Activated CD4-positive, alpha-beta T cell treated with anti-CD3 and anti-CD28 coated beads, Interleukin-2, amount 50 U/mL, for 24 hours (primary cell): Measurements from ENCODE around the gene LTF.
"Not testable (repeated sequence)": the region's sequence is repeated elsewhere in the genome, so short reads cannot be mapped to it uniquely, and the experiment has no call there.

ENCODE experiments used
- DNase-seq, 2 donors: peaks; one replicate each; pipeline ENCODE4 v3.0.0-alpha.2; 2020; ENCODE audit warnings: low read depth in 1 of 2, low spot score in 1 of 2

LTF gene

DNA sequence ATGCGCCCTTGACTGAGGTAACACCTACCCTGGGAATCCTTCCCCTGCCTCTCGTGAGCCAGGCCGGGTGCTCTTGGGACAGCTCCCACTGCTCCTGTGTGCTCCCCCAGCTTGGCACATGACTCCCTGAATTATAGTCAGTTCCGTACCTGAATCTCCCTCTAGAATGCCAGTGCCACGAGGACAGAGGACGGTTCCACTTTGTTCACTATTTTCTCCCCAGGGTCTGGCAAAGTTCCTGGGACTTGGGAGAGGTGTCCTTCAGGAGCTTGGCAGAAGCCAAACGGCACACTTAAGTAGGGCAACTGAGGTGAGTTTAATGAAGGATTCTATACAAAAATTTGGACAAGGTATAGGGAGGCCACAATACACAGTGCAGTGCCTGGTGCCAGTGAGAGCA is 67.6 kb downstream of the LTF start:
- no peak for DNase-seq

DNA sequence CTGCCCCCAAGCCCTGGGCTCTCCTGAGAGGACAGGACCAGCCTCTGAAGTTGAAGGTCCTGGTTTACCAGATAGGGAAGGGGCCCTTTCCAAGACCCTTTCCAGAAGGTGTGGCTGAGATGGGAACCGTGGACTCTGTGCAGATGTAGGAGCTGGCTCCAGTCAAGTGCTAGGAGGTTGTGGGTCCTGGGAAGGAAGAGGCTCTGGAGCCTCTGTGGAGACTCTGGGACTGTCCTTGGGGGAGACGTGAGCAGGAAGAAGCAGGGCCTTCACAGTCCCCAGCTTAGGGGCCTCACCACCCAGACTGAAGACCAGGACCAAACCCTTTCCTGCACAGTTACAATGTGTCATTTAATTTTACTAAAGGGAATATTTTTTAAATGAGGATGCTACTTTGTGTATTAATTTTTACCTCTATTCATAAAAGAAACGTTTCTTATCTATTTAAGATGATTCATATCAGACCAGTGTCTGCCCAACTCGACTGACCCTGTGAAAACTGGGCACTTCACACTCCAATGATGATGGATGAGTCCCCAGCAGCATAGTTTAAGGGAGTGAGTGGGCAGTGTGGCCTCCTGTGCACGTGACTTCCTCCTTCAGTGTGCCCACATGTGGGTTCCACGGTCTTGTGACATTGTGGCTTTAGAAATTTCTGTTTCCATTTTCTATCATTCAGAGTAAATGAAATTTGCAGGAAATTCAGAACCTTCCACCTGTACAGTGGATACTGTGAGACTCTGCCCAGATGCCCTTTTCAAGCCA is 68.8 kb downstream of the LTF start:
- DNase-seq = no peak

DNA sequence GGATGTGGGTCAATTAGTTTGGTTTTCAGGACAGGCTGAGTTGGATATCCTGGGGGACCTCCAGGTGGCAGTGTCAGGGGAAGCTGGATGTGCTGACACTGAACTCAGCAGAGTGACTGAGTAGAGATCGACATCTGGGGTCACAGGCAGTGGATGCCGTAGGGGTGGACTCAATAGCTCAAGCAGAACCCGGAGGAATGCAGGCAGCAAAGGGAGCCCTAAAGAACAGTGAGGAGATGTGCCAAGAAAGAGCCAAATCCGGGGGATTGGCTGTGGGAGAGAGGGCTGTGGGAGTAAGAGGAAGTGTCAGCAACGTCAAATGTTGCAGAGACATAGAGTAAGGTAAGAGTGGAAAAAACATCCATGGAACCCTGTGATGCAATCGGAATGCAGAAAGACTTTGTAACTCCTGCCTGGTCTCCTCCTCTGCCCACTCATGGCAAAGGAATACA is 69.5 kb downstream of the LTF start:
- DNase-seq = no peak

DNA sequence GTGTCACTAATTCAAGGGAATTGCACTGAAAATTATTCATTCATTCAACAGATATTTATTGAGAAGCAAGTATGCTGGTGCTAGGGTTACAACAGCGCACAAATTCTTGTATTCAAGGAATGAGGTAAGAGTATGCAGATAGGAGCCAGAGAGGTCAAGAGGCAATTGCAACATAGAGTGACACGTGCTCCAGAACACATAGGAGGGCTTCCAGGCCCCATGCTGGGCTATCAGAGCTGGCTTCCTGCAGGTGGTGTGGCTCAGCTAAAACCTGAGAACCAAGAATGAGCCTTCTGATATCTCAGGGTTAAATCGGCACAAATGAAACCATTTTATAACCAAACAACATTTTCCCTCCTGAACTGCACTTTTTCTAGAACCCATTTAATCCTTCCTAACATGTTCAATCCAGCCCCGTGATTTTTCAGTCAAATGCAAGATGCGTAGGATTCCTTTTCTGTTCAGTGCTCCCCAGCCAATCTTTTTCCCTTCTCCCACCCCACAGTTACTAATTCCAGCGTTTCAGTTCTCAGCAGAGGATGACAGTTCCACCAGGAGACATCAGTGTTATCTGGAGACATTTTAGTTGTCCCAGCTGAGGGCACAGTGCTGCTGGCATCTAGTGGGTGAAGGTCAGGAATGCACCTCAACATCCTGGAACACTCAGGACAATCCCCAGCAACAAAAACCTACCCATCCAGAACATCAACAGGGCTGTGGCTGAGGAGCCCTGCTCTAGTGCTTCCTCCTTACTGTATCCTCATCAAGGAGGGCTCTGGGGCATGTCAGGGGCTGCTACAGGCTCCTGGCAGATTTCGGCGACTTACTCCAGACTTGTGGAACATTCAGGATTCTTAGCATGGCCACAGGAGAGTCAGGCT is 70.9 kb downstream of the LTF start:
- no peak for DNase-seq

DNA sequence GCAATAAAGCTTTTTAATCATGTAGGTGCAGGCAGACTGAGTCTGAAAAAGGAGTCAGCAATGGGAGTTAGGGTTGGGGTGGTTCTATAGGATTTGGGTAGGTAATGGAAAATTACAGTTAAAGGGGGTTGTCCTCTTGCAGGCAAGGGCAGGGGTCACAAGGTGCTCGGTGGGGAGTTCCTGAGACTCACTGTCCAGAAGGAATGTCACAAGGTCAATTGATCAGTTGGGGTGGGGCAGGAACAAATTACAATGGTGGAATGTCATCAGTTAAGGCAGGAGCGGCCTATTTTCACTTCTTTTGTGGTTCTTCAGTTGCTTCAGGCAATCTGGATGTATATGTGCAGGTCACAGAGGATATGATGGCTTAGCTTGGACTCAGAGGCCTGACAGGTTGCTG is 71.7 kb downstream of the LTF start:
- no peak for DNase-seq

DNA sequence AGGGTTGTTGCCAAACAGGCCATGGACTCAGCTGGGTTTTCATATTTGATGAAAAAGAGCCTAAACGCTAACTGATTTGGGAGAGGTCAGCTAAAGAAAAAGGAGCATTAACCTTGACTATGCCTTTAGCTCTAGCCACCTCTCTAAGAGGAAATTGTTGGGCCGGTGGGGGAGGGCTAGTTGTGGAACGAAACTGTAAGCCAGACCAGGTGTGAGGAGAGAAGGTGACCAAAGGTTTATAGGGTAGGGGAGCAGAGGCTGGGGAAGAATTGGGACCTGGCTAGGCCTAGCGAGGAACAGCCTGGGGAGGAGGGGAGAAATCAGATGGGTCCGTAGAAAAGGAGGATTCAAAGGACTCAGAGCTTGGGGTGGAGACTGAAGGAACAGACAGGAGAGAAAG is 73.2 kb downstream of the LTF start:
- not testable (repeated sequence) for DNase-seq

DNA sequence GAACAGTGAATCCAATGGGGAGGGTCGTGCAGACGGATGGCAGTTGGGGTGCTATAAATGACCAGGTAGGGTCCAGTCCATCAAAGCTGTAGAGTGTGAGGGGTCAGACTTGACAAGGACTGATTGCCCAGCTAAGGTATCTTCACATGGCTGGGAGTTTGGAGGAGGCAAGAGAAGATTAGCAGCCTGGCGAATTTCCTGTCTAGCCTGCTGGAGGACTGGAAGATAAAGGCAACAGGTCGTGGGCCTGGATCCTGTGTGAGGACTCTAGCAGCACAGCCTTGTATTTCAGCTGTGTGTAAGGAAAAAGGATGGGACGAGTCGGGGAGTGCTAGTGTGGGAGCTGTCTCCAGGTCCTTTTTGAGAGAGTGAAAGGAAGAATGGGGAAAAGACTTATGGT is 75.4 kb downstream of the LTF start:
- no peak for DNase-seq

DNA sequence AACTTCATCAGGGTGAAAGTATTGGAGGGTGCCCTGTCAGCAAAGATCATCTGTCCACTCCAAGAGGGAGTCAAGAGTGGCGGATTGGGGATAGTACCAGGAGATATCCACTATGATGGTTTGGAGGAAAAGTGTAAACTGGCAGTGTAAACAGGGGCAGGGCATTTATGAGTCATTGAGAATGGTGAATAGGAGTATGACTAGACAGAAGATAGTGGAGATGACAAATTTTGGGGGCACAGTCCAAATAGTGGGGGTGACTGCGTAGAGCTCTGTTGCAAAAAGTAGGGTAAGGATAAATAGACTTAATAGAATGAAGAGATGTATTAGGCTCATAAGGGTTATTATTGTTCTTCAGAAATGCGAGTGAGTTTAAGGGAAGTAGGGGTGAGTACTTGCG is 75.9 kb downstream of the LTF start:
- DNase-seq = not testable (repeated sequence)

DNA sequence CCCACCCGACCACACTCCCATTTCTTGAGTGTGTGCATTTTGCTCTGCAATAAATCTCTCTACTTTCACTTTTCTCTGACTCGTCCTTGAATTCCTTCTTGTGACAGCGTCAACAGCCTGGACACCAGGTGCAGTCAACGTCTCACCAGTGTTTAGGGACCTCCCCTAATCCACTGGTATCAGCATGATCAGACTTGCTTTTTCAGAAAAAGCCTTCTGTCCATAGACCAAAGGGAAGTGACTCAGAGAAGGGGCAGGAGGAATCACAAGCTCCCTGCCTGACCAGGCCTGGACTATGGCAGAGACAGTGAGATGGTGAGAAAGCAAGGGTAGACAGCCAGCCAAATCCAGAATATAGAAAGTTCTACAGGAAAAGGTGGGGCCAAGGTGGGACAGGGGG is 78.5 kb downstream of the LTF start:
- no peak for DNase-seq
